SKM-1 (cell line): ENCODE data around the gene CRB3.
"Not testable (repeated sequence)": the region's sequence is repeated elsewhere in the genome, so short reads cannot be mapped to it uniquely, and the experiment has no call there.

ENCODE experiments used
- DNase-seq: peaks from one replicate; lab custom pipeline; 2025; ENCODE audit not compliant: unreplicated experiment; lab: John Stamatoyannopoulos, UW

CRB3 gene, protein sequence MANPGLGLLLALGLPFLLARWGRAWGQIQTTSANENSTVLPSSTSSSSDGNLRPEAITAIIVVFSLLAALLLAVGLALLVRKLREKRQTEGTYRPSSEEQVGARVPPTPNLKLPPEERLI

DNA sequence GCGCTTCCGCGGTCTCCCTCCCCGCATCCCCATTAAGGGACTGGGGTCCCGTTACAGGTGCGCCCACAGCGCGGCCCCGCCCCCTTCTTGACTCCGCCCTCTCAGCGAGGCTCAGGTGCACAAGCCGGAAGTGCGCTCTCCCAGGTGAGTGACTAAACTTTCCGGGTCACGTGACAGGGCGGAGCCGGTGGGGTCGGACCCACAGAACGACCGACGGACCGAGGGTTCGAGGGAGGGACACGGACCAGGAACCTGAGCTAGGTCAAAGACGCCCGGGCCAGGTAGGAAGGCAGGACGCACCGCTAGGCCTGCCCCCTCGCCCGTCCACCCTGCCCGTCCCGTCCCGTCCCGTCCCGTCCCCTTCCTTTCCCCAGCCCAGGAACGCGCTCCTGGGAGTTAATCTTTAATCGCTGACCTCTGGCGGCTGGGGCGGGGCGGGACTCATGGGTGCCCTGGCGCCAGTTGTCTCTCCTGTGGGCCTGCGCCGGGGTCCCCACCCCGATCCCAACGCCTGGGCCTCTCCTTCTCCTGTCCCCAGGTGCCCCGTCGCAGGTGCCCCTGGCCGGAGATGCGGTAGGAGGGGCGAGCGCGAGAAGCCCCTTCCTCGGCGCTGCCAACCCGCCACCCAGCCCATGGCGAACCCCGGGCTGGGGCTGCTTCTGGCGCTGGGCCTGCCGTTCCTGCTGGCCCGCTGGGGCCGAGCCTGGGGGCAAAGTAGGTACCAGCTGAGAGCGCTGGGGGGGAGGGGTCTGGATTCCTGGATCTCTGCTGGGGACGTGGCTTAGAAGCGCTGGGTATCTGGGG lies at the start of gene CRB3:
CRB3 (plus strand) TSS at position 202 of the 804 bp plus-strand sequence; CDS start at position 633, 431 bp downstream.
- DNase-seq: no peak

DNA sequence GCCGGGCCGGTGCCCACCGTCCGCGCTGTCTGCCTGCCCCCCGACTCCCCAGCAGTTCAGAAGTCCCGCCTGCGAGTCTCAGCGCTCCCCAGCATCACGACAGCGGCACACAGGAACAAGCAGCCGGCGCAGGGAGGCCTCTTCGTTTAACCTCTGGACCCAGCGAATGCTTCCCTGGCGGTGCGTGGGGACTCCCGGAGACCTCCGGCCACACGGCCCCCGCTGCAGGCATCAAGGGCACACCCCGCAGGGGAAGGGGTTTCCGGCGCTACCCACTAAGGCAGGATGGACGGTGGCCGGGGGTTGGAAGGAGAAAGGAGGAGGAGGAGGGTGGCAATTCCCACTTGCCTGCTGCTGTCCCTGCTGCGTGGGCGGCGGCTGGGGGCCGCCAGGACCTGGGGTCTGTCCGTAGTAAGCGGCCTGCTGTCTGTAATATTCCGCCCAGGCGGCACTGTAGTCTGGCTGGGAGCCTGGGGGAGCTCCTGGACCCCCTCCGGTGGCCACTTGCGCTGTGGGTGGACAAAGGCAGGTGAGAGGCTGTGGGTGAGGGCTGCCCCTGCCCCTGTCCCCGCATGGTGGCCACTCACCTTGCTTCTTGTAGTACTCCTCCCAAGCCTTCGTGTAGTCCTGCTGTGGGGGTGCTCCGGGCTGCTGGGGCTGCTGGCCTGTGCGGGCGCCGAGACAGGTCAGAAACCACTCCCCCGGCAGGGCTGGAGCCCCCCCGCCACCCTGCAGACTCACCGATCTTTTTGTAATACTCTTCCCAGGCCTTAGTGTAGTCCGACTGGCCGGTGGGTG lies 49.1 kb upstream of the CRB3 start:
- DNase-seq: no peak

DNA sequence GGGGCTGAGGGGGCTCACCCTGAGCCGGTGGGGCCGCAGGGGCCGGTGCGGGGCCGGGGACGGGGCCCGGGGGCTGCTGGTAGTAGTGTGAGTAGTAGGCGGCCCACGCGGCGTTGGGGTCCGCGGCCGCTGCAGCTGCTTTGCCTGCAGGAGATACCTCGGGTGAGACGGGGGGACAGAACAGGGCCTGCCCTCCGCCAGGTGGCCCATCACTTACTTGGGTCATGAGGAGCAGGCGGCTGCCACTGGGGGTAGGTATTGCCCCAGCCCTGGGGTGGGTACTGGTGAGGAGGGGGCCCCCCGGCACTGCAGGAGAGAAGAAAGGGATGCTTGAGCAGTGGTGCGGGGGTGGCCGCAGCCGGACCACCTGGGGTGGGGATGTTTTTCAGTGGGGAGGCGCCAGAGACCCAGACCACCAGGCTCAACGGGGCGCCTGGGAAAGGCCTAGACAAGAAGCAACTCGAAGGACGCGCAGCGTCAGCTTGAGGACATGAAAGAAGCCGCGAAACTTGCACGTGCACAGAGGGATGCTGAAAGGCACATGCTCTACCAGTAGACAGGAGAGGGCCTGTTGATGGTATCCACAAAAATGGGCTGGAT lies 48.4 kb upstream of the CRB3 start:
- no peak for DNase-seq

DNA sequence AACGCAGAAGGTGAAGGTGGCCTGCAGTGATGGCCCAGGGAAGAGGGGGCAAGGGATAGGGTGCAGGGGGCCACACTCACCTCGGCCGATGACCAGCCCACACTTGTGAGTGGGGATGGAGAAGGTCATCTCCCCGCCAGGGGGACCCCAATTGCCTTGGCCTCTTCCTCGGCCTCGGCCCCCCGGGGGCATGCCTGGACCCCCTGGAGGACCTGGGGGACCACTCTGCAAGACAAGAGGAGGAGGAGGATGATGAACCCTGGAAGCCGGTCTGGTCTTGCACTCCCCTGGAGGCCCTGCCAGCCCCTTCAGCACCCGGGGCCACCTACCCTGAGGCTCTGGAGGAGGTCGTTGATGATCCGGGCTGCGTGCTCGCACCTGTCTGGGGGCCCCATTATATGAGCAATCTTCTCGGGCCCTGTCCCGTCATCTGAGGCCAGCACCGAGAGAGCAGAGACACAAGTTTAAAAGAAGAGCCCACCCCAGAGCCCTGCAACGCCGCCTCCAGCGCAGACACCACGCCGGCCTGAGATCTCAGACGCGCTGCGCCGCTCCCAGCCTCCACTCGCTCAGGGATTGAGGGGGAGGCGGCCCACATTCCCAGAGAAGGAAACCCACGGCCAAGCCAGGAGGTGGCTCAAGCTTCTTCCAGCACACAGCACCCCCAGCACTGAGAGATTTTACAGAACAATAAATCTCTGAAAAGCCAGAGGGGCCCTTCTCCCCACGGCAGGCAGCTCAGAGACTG lies 47.2 kb upstream of the CRB3 start:
- DNase-seq: no peak

DNA sequence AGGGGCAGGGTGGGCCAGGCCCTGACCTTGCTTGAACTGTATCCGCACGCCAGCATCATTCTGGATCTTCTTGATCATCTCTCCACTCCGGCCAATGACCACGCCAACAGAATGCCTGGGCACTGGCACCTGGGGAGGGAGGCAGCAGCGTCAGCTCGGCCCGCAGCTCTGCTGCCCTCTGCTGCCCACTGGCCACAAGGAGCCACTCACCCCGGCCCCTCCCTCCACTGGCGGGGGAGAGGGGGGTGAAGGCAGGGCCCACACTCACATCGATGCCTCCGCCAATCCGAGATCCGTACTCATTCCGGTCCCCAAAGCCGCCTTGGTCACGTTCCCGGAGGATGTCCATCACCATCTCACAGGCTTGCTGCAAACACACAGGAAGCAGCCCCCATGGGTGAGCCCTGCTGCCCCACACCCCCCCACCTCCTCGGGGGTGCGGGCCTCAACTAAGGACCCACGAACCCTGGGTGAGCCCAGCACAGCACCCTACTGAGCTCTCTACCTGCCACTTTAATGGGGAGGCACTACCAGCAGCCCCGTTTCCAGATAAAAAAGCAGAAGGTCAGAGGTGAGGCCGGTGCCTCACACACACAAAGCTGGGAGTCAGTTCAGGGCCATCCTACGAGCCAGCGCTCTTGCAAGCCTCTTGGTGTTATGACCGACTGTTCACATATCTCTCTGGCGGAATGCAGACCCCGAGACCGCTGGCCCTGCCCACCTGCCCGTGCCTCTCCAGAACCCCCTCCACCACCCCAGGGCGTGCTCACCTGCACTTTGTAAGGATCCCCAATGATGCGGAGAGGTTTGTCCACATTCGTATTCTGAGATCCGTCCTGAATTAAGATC lies 46.1 kb upstream of the CRB3 start:
- DNase-seq: no peak

DNA sequence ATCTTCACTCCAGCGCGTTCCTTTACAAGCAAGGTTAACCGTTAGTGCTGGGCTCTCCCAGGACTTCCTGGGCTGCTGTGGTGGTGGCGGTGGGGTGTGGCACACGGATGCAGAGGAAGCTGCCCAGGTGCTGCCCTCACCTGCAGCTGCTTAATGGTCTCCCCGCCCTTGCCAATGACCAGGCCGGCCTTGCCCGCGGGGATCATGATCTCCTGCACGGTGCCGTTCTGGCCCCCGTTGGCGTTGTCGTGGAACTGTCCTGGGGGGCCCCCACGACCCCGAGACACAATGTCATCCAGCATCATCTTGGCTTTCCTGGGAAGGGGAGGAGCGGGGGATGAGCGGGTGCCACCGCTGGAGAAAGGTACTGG lies 45.5 kb upstream of the CRB3 start:
- DNase-seq: no peak

DNA sequence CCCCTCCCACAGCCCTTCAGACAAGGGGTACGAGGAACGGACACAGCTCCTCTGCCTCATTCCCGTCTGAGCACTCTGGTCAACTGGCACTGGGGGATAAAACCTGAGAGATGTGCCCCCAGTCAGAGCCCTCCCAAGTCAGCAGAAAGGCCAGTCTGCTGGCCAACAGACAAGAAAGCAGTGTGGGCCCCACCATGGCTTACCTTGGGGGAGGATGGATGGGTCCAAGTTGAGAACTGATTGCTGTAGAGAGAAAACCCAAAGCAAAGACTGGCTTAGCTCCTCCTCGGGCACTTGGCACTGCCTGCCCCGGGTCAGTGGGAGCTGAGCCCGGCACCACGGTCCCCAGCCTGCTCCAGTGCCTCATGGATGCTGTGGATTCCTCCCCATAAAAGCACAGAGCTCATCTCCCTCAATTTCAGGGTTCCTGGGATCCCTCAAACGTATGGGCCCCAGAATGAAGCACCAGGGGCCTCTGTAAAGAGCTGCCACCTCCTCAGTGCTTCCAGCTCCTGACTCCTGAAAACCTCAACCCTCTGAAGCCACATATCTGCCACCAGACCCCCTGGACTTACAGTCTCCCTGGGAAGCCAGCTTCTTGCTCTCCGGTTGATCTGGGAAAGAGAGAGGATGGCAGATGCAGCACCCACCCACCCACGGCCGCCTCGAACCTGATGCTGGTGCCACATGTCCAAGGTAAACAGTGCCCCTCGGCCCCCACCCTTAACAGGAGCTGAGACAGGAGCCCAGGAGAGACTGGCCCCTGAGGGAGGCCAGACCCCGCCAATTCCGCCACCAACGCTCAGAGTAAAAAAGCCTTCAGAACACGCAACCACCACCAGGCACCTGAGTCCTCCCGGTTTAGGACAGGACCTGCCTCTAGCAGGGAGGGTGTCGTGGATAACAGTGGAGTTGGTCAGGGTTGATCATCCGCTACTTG lies 42.7 kb upstream of the CRB3 start:
- DNase-seq: no peak

DNA sequence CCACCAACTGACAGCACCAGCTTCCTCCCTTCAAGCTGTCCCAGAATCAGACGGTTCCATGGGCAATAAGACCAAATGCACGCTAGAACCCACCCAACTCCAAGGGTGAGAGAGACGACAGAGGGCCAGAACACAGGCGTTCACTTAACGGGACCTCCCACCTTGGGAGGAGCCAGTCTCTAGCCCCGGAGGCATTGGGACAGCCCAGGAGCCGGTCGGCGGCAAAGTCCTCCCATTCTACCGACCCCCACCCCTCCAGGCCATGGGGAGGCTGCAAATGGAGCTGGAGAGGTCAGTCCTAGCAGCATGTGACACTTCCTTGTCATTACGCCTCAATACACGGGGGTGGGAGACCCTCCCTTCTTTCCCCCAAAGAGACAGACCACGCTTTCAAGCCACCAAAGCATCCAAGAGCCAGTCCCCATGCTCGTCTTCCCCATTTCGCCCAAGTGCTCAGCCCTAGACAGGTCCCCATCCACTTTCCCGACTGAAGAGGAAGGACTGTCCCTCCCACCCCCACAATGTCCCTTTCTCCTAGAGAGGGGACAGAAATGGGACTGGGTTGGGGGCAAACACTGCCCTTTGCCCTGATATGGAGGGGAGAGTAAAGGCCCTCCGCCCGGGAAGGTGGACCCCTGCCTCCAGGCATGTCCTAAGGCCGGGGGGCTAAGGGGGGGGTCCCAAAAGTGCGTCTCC lies 40.4 kb upstream of the CRB3 start:
- DNase-seq: no peak

DNA sequence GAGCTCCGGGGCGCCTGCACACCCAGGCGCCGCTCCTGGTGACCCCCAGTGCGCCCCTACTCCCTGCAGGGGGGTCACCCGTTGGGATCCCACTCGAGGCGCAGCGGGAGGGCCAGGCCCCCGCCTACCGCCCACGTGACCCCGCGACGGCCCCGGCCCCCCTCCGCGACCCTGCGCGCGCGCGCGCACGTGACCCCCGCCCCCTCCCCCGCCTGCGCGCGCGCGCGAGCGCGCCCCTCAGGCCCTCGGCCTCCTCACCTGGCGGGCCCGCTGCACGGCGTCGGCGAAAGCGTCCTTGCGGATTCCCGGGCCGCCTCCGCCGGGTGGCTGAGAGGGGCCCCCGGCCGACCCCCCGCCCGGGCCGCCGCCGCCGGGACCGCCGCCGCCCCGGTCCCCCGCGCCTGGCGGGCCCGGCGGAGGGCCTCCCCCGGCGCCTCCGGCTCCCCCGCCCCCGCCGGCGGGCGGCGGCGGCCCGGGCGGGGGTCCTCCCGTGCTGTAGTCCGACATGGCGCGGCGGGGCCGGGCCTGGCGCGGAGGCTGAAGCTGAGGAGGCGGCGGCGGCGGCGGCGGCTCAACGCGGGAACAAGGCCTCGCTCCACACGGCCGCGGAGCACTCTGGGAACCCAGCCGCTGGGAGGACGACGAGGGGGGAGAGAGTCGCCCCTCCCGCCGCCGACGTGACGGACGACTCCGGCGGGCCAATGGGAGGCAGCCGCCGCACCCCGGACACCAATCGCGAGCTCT lies 39.7 kb upstream of the CRB3 start, which contains the start of gene KHSRP:
KHSRP (minus strand) TSS at position 617 of the 744 bp plus-strand sequence; CDS start at position 507, 110 bp downstream.
- DNase-seq: no peak

DNA sequence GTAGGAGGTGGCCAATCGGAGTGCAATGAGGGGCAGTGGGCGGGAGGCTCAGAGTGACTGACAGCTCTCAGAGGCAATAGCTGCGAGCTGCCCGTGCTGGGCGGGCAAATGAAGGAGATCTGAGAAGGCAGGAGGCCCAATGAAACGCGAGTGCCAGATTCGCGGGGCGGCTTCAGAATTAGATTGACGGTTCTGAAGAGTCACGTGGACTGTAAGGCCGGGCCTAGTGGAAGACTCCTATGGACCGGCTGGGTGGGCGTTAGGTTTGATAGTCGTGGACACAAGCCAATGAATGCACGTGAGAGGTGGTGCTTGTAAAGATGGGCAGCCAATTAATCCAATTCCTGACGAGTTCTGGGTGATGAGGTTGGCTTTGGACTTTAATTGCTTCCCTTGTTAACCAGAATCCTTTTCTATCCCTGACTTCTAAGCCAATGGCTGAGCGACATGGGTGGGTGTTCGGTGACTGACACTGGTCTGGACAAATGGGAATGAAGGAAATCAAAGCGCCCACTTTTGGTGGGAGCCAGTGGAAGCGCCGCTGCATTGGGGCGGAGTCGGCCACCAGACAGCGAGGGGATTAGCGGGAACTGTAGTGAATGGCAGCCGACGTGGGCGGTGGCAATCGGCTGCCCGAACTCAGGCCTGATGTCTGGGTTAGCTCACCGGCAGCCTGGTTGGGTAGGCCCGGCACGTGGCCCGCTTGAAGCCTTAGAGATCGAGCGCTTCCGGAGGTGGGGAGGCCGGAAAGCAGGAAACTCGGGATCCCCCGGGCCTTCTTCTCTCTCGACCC lies 38.9 kb upstream of the CRB3 start:
- DNase-seq: peak; percentile 100

DNA sequence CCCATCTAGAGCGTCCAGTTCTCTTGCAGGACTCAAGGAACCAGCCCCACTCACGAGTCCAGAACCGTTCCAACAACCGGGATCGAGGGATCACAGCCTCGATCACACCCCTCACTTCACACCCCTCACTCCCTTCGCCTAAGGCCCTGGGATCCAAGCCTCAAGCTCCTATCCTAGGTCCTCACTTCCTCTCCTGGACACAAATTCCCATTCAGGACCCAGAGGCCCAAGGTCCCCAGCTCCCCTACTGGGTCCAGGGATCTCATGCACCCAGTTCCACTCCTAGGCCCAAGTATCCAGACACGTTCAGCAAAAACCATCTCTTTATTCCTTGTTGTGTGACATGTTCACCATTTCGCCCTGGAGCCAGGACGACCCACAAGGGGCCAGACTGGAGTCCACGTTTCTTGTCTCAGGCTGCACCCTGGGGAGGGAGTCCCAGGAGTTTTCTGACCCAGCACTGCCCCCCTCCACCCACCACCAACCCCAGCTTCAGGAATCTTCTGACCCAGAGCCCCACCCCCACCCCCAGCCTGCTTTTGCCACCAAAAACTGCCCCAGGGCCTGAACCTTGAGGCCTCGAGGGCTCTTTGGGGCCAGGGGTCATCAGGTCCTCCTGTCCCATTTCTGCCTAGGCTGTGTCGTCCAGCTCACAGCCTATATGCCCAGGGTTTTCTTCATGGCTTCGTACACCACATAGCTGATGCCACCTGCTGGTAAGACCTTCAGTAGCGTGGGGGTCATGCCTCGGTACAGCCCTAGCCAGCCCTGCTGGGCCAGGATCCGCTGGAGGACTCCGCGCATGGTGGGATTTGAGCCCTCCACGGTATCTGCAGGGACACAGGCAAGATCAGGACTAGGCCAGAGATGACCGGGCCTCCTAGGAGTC lies 38.1 kb upstream of the CRB3 start:
- peak; percentile 33 for DNase-seq

DNA sequence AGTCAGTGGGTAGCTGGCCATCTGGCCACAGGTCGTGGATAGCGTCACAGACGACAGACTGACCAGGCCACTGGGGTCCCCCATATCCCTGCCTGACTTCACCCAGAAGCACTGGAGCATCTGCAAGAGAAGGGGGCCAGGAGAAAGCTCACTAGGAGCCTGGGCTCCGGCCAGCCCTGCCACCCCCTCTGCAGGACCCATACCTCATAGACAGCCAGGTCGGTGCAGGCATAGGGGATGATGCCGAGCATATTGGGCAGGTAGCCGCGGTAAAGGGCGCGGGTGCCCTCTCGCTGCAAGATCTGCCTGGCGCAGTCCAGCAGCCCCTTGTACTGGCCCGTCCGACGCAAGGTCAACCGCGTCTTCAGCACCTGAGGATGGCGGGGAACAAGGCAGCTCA lies 36.9 kb upstream of the CRB3 start:
- DNase-seq: no peak

DNA sequence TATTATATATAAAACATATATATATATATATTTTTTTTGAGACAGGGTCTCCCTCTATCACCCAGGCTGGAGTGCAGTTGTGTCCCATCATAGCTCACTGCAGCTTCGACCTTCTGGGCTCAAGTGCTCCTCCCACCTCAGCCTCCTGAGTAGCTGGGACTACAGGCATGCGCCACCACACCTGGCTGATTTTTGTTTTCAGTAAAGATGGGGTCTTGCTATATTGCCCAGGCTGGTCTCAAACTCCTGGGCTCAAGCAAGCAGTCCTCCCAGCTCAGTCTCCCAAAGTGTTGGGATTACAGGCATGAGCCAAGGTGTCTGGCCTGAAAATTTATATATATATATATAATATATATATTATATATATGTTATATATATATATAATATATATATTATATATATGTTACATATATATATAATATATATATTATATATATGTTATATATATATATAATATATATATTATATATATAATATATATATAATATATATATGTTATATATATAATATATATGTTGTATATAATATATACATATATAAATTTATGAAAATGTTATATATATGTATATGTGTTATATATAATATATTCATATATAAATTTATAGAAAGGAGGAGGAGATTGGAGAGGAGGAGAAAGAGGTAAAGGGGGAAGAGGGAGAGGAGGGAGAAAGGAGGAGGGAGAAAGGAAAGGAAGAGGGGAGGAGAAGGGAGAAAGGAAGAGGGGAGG lies 35.2 kb upstream of the CRB3 start:
- DNase-seq: not testable (repeated sequence)

DNA sequence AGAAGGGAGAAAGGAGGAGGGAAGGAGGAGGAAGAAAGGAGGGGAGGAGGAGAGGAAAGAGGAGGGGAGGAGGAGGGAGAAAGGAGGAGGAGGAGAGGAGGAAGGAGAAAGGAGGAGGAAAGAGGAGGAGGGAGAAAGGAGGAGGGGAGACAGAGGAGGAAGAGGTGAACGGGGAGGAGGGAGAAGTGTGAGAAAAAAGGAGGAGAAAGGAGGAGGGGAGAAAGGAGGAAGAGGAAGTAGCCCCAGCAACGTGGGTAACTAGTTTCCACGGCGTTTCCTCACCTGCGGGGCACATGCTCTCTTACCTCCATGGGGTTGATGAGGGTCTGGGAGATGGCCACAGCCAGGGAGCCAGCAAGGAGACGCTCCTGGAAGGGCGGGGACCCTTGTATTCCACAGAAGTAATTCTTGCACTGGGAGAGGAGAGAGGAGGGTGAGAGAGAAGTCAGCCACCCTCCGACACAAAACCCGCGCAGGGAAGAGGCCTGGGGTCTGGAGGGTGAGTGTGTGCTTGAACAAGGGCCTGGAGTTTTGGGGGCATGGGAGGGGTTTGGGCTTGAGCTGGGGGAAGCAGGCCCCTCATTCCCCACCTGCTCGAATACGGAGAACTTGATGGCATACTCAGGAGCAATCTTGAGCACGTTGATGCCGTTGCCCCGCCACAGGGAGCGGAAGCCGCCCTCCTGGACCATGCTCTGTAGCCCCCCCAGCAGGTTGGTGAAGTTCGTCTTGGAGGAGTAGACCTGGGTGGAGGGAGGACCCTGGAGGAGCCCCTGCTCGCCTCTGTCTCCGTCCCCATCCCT lies 34.5 kb upstream of the CRB3 start:
- DNase-seq: peak; percentile 59
